ENCODE results near the gene ALG1L2. TPM values are rescaled to one million over a fixed set of nuclear protein-coding genes. Genes with fewer than 3 reads are reported as not detected.
"Not testable (repeated sequence)": the region's sequence is repeated elsewhere in the genome, so short reads cannot be mapped to it uniquely, and the experiment has no call there.

The ALG1L2 gene
- total RNA-seq, 1 donor from 2014 or later, result not detected

- DNase-seq (ENCODE audit: low read depth); H3K4me3 ChIP-seq (ENCODE audit: low read depth, low read length); H3K27me3 ChIP-seq (ENCODE audit: control insufficient read depth, insufficient read depth, low read length); H3K36me3 ChIP-seq (ENCODE audit: control insufficient read depth, insufficient read depth, low read length): not testable (repeated sequence)
- TF ChIP-seq, protein P1, sequence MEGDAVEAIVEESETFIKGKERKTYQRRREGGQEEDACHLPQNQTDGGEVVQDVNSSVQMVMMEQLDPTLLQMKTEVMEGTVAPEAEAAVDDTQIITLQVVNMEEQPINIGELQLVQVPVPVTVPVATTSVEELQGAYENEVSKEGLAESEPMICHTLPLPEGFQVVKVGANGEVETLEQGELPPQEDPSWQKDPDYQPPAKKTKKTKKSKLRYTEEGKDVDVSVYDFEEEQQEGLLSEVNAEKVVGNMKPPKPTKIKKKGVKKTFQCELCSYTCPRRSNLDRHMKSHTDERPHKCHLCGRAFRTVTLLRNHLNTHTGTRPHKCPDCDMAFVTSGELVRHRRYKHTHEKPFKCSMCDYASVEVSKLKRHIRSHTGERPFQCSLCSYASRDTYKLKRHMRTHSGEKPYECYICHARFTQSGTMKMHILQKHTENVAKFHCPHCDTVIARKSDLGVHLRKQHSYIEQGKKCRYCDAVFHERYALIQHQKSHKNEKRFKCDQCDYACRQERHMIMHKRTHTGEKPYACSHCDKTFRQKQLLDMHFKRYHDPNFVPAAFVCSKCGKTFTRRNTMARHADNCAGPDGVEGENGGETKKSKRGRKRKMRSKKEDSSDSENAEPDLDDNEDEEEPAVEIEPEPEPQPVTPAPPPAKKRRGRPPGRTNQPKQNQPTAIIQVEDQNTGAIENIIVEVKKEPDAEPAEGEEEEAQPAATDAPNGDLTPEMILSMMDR (IDR thresholded peaks at IDR 0.05; ENCODE audit: insufficient read depth, low read length, poor library complexity, severe bottlenecking), result peak; percentile 11
These were observed 62.2 kb downstream of the ALG1L2 start for GRCh38 chr3:130143648-130144327.

GRCh38 chr3:130144328-130144650 lies 62.7 kb downstream of the ALG1L2 start:
- DNase-seq (ENCODE audit: low read depth); H3K4me3 ChIP-seq (ENCODE audit: low read depth, low read length): not testable (repeated sequence)

DNA sequence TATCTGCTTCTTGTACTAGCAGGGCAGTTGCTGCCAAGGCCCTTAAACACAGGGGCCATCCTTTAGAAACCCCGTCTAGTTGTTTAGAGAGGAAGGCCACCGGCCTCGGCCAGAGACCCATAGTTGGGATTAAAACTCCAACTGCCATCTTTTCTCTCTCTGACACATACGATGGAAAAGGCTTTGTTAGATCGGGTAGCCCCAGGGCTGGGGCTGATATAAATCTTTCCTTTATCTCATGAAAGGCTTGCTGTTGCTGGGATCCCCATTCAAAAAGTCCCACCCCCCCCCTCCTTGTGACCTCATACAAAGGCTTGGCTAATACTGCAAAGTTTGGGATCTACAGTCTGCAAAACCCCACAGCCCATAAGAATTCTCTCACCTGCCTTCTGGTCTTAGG lies 63.8 kb downstream of the ALG1L2 start:
- H3K27me3 ChIP-seq (ENCODE audit: control insufficient read depth, insufficient read depth, low read length); H3K36me3 ChIP-seq (ENCODE audit: control insufficient read depth, insufficient read depth, low read length); H3K4me3 ChIP-seq (ENCODE audit: low read depth, low read length); DNase-seq (ENCODE audit: low read depth): not testable (repeated sequence)

More at GRCh38 chr3:130144328-130144650, 62.7 kb downstream of the ALG1L2 start:
- H3K36me3 ChIP-seq (ENCODE audit: control insufficient read depth, insufficient read depth, low read length); H3K27me3 ChIP-seq (ENCODE audit: control insufficient read depth, insufficient read depth, low read length): not testable (repeated sequence)

GRCh38 chr3:130146465-130146864 lies 64.8 kb downstream of the ALG1L2 start:
- H3K4me3 ChIP-seq (ENCODE audit: low read depth, low read length); H3K36me3 ChIP-seq (ENCODE audit: control insufficient read depth, insufficient read depth, low read length); H3K27me3 ChIP-seq (ENCODE audit: control insufficient read depth, insufficient read depth, low read length); DNase-seq (ENCODE audit: low read depth): not testable (repeated sequence)

Other genes with a start within 250 kb of the ALG1L2 start
- 28.0 and 35.9 TPM in 2 replicates for gene TMCC1, start 188.1 kb upstream of the ALG1L2 start, total RNA-seq
- not detected in 2 replicates for gene TRH, start 107.1 kb upstream of the ALG1L2 start, total RNA-seq

Measured in kidney epithelial cell (primary cell).